ENCODE measurements around the gene LYZL2.

LYZL2 gene

GRCh38 chr10:30579574-30579973, 50.0 kb downstream of the LYZL2 start:
- no peak for TF ChIP-seq CTCF (IDR thresholded peaks at IDR 0.05; ENCODE audit: borderline replicate concordance, insufficient read depth, low read depth, low read length)
- H3K4me3 ChIP-seq (ENCODE audit: low read depth, low read length) = no peak overlapping the region

GRCh38 chr10:30577048-30577447, 52.5 kb downstream of the LYZL2 start:
- no peak overlapping the region for H3K4me3 ChIP-seq (ENCODE audit: low read depth, low read length)
- no peak for TF ChIP-seq CTCF (IDR thresholded peaks at IDR 0.05; ENCODE audit: borderline replicate concordance, insufficient read depth, low read depth, low read length)

- TF ChIP-seq CTCF (IDR thresholded peaks at IDR 0.05; ENCODE audit: borderline replicate concordance, insufficient read depth, low read depth, low read length) = no peak
- H3K4me3 ChIP-seq (ENCODE audit: low read depth, low read length) = no peak overlapping the region
Measured at GRCh38 chr10:30576641-30577040, 52.9 kb downstream of the LYZL2 start.

- no peak for TF ChIP-seq CTCF (IDR thresholded peaks at IDR 0.05; ENCODE audit: borderline replicate concordance, insufficient read depth, low read depth, low read length)
Measured at GRCh38 chr10:30574432-30574796, 55.1 kb downstream of the LYZL2 start.

GRCh38 chr10:30573721-30574431, 55.7 kb downstream of the LYZL2 start:
- no peak overlapping the region for H3K4me3 ChIP-seq (ENCODE audit: low read depth, low read length)
- no peak for TF ChIP-seq CTCF (IDR thresholded peaks at IDR 0.05; ENCODE audit: borderline replicate concordance, insufficient read depth, low read depth, low read length)

More at GRCh38 chr10:30574432-30574796, 55.1 kb downstream of the LYZL2 start:
- no peak overlapping the region for H3K4me3 ChIP-seq (ENCODE audit: low read depth, low read length)

- no peak for TF ChIP-seq CTCF (IDR thresholded peaks at IDR 0.05; ENCODE audit: borderline replicate concordance, insufficient read depth, low read depth, low read length)
- no peak overlapping the region for H3K4me3 ChIP-seq (ENCODE audit: low read depth, low read length)
Measured at GRCh38 chr10:30565449-30565848, 64.1 kb downstream of the LYZL2 start.

GRCh38 chr10:30562787-30563186, 66.8 kb downstream of the LYZL2 start:
- no peak for TF ChIP-seq CTCF (IDR thresholded peaks at IDR 0.05; ENCODE audit: borderline replicate concordance, insufficient read depth, low read depth, low read length)
- H3K4me3 ChIP-seq (ENCODE audit: low read depth, low read length) = no peak overlapping the region
